HG03571 (cell line): ENCODE measurements around the gene SGSM1.

ENCODE experiments used
- ATAC-seq: cut with Tn5 transposase; IDR thresholded peaks from one replicate; pipeline ENCODE4 v1.9.1; 2021; ENCODE audit not compliant: unreplicated experiment

The SGSM1 gene, protein sequence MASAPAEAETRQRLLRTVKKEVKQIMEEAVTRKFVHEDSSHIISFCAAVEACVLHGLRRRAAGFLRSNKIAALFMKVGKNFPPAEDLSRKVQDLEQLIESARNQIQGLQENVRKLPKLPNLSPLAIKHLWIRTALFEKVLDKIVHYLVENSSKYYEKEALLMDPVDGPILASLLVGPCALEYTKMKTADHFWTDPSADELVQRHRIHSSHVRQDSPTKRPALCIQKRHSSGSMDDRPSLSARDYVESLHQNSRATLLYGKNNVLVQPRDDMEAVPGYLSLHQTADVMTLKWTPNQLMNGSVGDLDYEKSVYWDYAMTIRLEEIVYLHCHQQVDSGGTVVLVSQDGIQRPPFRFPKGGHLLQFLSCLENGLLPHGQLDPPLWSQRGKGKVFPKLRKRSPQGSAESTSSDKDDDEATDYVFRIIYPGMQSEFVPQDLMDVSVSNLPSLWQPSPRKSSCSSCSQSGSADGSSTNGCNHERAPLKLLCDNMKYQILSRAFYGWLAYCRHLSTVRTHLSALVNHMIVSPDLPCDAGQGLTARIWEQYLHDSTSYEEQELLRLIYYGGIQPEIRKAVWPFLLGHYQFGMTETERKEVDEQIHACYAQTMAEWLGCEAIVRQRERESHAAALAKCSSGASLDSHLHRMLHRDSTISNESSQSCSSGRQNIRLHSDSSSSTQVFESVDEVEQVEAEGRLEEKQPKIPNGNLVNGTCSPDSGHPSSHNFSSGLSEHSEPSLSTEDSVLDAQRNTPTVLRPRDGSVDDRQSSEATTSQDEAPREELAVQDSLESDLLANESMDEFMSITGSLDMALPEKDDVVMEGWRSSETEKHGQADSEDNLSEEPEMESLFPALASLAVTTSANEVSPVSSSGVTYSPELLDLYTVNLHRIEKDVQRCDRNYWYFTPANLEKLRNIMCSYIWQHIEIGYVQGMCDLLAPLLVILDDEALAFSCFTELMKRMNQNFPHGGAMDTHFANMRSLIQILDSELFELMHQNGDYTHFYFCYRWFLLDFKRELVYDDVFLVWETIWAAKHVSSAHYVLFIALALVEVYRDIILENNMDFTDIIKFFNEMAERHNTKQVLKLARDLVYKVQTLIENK

DNA sequence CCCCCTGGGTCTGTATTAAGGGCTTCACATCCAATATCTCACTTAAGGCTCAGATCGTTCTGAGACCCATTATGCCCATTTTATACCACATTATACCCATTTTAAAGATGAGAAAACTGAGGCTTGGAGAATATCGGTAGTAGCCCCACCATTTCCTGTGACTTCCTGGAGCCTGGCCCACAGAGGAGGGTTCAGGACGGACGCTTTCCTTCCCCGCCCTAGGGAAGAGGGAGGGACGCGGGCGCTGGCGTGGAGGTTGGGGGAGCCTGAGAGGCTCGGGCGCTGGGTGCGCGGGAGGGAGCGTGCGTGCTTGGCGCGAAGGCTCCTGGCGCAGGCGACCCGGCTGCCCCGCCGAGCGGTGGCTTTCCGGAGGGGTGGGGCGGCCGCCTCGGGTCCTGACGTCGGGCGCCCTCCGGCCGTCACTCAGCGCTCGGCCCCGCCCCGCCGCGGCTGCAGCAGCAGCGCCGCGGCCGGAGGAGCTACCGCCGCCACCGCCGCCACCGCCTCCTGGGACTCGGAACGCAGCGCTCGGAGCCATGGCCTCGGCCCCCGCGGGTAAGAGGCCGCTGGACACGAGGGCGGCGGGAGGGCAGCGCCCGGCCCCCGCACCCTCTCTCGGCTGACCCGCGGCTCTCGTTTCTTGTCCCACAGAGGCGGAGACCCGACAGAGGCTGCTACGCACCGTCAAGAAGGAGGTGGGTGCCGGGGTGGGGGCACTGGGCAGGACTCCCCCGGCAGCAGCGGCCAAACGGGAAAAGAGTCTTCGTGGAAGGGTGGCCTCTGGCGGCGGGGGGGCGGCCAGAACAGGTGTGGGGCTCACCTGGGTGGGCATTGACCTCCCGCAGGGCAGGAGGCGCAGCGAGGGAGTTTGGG is at the start of gene SGSM1:
TSS of gene SGSM1 (plus strand) at position 422 of the 873 bp plus-strand sequence. CDS start at position 537, 115 bp downstream.
- ATAC-seq: no peak

DNA sequence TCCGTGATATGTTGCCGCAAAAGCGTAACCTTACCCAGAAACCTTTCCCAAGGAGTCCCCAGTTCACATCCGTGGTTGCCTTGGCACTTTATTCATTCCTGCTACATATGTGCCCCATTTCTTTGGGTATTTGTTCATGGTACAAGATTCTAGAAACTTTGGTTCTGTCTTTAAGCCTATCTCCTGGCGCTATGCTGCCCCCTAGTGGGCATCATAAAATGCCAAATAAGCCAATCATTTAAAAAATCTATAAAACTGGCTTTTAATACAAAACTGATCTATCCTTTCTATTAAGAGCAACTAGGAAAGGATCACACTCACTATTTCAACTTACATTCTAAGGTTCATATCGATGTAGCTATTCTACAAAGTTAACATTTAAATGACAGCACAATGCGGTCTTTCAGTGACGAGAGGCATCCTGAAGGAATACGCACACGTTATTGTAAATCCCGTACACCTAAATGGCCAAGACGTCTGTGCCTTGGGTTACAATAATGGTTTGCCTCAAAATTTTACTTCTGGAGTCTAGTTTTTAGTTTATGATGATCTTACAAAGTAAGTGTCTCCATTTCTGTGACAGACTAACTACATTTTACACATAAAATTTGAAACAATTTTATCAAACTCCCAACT is 47.7 kb upstream of the SGSM1 start:
- no peak for ATAC-seq

DNA sequence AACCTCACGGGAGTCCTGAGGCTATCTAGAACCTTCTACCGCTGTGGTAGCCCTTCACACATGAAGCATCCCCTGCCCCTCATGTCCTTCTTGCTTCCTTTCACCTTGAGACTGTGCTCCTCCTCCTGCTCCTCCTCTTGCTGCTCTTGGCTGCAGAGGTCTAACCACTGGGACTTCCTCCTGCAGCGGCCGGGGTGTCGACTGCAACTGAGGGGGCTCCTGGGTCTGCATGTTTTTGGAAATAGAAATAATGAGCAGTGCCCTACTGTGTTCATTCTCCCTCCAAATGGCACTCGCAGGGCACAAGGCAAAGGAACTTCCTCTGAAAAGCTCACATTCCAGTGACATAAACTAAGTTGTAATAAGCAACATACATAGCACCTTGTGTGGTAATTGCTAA is 46.2 kb upstream of the SGSM1 start:
- no peak for ATAC-seq

DNA sequence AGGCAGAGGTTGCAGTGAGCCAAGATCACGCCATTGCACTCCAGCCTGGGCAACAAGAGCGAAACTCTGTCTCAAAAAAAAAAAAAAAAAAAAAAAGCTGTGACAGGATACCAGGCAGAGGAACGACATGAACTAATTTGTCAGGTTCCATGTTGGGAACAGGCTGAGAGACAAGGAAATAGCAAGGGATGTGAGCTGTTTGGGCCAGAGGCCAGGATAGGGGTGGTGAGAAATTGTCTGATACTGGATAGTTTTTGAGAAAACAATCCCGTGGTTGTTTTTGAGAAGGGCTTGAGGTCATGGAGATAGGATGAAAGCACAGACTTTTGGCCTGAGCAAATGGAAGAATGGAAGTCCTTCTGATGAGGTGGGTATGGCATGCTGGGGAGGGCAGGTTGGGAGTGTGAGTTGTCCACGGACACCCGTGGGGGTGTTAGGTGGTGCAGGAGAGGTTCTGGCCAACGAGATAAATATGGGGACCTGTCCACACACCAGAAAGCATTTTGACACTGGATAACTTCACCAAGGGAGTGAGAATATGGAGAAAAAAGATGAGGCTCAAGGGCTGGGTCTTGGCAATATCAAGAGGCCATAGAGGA is 45.2 kb upstream of the SGSM1 start:
- no peak for ATAC-seq

DNA sequence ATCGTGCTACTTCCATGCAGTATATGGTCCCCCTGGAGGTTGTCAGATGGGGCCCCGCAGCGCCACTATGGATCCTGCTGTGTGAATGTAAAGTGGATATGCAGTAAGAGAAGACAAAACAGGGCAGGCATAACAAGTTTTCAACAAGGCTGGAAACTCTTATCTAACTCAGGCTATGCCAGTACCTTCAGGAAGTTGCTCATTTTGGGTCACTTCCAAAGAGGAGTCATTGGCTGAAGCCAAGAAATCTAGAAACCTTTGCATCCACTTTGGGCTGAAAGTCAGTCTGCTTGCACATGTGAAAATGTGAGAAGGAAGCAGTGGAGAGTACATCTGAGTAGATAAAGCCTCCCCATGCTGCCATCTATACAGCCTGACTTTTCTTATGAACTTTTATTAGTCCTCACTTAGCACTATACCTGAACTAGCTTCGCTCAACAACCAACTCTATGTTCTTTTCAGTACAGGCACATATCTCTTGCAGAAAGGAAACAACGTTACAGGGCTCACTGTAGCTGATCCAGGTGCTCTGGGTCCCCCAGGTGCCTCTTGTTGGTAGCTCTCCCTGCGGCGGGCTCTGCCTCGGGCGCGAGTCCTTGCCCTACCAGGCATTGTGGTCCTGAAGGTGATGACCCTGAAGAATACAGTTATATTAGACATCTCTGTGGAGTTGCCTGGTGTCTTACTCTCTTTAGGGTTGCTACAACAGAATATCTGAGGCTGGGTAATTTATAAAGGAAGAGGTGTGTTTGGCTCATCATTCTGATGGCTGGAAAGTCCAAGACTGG is 43.9 kb upstream of the SGSM1 start:
- no peak for ATAC-seq

DNA sequence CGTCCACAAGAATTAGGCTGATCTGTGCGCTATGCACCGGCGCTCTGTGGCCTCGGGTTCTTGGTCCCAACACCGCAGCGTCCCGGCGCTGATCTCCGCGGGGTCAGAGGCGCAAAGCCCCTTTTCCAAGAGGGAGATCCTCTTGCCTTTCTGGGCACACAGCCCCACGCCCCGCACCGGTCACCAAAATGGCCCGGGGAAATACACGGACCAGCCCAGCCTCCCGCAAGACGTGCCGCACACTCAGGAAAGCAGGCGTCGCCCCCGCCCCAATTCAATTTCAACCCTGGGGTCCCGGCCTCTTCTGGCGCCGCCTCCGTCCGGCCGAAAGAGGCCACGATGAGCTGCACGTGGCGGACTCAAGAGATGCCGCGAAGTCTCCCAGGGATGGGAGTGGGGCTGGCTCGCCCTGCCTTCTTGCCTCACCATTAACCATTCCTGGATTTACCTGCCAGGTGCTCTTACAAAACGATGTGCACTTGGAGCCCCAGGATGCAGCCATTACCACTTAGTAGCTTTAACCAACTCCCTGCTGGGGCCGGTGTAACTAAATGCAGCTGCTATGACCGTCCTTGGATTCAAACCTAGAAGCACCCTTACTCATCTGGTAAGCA is 42.0 kb upstream of the SGSM1 start:
- ATAC-seq: no peak

DNA sequence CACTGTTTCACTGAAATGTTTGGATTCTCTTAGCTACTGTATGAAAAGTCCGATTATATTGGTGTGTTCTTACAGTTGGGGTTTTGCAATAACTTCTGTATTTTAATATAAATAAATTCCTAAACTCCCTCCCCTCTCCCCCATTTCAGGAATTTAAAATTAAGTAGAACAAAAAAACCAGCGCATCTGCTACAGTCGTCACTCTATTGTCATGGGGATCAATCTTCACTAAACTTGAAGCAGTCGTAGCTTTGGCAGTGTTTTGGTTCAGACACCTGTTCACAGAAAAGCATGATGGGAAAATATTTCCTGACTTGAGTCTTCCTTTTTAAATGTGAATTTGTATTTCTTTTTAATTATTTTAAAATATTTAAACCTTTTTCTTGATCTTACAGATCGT is 40.8 kb upstream of the SGSM1 start:
- ATAC-seq: no peak

DNA sequence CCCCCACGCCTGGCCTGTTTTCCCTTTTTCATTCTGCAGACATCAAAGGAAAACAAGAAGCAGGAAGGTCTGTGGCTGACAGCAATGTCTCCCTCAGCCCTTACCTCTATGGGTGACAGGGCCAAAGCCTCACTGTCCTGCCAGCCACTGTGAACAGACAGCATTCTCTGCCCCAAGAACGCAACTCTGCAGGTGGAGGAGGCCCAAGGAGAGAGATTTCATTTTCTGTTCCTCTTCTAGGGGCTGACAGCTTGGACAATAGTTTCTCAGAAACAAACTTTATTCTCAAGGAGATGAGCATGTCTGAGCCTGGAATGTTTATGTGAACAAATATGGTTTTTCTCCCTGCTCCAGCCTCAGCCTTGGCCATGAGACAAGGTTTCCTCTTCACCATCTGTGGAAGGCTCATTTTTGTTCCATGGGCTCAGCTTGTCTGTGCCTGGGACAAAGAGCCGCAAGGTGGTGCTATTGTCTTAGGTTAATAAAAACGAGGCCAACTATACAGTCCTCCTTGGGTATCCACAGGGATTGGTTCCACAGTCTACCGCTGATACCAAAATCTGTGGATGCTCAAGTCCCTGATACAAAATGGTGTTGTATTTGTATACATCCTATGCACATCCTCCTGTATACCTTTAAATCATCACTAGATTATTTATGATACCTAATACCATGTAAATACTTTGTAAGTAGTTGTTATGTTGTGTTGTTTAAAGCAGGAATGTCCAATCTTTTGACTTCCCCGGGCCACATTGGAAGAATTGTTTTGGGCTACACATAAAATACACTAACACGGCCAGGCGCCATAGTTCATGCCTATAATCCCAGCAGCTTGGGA is 37.3 kb upstream of the SGSM1 start:
- no peak for ATAC-seq

DNA sequence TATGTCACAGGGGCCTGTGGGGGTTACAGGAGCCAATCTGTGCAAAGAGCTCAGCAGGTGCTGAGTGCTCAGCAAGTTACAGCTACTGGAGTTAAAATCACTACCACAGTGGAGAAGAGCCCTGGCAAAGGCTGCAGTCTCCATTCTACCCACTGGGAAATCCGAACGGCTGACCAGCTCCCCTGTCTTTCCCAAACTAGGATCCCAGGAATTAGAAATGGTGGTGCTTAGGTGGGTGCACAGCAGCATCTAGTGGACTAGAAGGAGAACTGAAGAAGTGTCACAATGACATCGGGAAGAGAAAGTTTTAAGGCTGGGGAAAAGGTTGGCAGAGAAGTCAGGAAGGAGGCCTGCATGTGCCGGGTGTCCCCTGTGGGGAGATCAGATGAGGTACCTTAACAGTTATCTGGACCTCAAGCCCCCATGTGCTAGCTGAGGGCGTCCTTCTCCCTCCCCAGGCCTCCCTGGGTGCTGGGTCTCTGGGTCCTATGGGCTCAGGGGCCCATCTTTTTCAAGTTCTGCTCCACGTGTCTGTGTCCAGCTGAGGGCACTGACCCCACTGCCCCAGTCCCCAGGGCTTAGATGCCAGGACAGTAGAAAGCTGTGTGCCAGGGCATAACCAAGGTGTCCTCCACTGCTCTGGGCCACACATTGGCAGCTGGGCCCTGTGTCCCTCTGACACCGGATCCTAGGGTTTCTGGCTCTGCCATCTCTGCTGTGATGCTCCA is 33.4 kb upstream of the SGSM1 start:
- ATAC-seq: no peak

DNA sequence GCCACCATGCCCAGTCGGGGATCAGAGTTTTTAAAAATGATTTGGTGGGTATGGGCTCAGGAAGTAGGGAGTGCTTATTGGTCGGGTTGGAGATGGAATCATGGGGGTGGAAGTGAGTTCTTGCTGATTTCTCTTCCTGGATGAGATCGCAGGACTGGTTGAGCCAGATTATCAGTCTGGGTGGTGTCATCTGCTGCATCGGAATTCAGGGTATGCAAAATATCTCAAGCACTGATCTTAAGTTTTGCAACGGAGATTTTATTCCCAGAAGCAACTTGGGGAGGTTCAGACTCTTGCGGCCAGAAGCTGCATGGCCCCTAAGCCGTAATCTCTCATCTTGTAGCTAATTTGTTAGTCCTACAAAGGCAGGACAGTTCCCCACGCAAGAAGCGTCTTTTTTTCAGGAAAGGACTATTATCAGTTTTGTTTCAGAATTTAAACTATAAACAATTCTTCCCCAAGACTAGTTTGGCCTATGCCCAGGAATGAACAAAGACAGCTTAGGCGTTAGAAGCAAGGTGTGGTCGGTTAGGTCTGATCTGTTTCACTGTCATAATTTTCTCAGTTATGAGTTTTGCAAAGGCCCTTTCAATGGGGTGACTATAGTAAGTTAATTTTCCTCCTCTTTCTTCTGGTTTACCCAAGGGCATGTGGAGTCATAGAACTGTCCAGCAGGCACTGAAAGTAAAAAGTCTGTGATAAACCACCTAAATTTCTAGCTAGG is 30.1 kb upstream of the SGSM1 start:
- no peak for ATAC-seq

DNA sequence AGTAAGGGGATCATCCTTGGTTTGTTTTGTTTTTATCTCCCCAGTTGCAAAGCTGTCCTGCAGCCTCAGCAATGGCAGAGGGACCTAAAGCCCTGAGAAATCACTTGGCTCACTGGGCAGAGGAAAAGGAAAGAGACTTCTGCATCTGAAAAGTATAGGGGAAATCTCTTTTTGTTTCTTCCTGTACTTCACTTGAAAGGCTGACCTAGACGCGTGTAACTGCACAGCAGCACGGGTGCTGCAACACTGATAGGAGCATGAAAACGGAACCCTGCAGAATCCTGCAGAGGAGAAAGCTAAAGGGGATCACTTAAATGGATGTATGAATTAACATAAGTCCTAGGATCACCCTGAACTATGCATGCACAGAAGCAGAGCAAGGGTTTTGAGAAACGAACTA is 29.5 kb upstream of the SGSM1 start:
- ATAC-seq: no peak

DNA sequence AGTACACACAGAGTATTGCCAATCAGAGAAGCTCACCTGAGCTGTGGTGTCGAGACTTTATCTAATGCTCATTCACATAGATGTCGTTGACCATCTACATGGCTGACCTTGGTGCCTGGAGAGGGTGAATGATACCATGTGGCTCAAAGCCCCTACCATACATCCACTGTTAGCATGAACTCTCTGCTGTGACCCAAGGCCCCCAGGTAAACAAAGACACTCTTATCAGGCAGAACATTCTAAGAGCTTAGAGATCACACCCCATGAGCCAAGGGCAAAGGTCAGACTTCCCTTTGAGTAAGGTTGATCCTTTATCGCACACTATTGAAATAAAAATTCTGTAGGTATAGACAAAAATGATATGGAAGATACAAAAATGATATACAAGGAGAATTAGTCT is 16.5 kb upstream of the SGSM1 start:
- no peak for ATAC-seq

DNA sequence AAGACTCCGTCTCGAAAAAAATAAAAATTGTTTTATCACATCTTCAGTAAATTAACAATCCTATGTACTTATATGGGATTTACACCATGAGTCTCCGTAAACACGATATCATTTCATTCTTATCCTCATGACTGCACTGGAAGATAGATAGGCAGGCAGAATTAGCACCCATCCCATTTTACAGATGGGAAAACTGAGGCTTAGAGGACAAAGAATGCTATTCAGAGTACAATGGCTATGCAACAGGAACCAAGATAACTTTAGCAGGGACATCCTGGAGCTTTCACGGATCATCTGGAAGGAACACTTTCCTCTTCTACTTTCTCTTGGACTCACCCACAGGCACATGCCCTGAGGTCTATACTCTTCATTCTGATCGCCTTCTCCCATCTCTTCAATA is 14.6 kb upstream of the SGSM1 start:
- no peak for ATAC-seq

DNA sequence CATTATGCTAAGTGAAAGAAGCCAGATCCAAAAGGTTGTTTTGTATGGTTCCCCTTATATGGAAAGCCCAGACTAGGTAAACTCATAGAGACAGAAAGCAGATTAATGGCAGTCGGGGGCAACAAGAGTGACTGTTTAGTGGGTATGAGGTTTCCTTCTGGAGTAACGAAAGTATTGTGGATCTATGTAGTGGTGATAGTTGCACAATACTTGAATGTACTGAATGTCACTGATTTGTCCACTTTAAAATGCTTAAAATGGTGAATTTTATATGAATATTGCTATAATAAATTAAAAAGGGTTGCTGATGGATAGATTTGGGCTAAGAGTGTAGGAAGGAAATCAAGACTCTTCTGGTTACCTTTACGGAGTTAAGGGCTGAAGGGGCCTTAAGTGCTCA is 10.0 kb upstream of the SGSM1 start:
- no peak for ATAC-seq

DNA sequence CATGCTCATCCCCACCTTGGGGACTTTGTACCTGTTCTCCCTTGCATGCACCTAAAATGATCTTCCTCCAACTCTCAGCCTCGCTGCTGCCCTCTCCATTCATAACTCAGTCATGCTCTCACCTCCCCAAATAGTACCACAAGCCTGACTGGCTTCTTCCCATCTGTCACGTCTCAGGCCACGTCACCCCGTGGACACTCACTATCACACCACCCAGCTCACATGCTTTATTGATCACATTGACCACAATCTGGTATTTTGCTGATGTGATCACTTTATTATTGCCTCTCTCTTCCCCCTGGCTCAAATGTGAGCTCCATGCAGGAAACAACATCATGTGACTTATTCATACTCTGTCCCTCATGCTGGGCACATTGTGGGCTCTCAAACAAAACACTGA is 9.2 kb upstream of the SGSM1 start:
- no peak for ATAC-seq

DNA sequence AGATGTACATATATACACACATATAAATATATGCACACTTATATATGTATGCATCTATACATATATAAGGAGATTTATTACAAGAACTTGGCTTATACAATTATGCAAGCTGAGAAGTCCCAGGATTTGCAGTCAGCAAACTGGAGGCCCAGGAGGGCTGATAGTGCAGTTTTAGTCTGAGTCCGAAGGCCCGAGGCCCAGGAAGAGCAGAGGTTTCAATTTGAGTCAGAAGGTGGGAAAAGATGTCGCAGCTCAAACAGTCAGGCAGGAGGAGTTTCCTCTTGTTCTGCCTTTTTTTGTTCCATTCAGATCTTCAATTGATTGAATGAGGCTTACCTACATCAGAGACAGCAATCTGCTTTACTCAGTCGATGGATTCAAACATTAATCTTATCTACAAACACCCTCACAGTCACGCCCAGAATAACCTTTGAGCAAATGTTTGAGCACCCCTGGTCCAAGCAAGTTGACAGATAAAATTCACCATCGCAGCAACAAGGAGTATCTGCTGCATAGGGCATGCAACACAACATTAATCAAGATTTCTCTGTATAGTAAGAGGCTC is 4.0 kb upstream of the SGSM1 start:
- ATAC-seq: no peak
